K562 (cell line): Measurements from ENCODE around the gene CCDC92. TPM values are rescaled to one million over a fixed set of nuclear protein-coding genes. Genes with fewer than 3 reads are reported as not detected.

Source experiments
- ATAC-seq: fragments of 200-7000 bp; cut with Tn5 transposase; 3 replicates; pipeline ENCODE4 v1.9.1; 2020; ENCODE audit warnings: moderate library complexity
- BruUV-seq: library from RNA; stranded (reverse); fragments of 400-500 nt; replicated peaks from 2 replicates; lab custom pipeline; 2021; lab: Mats Ljungman, UMichigan
- CTCF ChIA-PET: fragments of 300-600 bp; formaldehyde crosslinking; extraction: SDS; loops from one replicate; lab custom pipeline; 2021; ENCODE audit warnings: low intra/inter-chr PET ratio; lab: Yijun Ruan, JAX
- POLR2A ChIA-PET: fragments of 300-600, 350-650 bp; sonication (Branson Sonifier 250); formaldehyde crosslinking; extraction: SDS; loops from one replicate; lab custom pipeline; 2021; ENCODE audit warnings: antibody characterized with exemption, inconsistent platforms; lab: Yijun Ruan, JAX
- DNase-seq, 4 experiments: peaks; one replicate each; pipeline versions ENCODE4 v3.0.0 to v3.0.0-alpha.2; 2011 to 2018; ENCODE audit warnings: low spot score in 3 of 4, mixed read lengths in 3 of 4; ENCODE audit errors: extremely low read depth in 1 of 4
- FAIRE-seq: peaks from 2 replicates; lab custom pipeline; 2011; peaks lifted over from hg19 to GRCh38; lab: Jason Lieb, UNC
- H2AFZ ChIP-seq: 2 replicates; pipeline ENCODE4 v1.6.0; 2011; ENCODE audit warnings: low read depth, low read length, control low read depth, inconsistent platforms
- H3K27ac ChIP-seq: fragments of 200-600 bp; 3 replicates; pipeline ENCODE4 v1.8.0; 2011; ENCODE audit warnings: low read depth, mild to moderate bottlenecking, control low read depth, inconsistent platforms, low read length, moderate library complexity, mixed read lengths; ENCODE audit errors: extremely low read depth
- H3K27me3 ChIP-seq, 2 experiments: fragments of 300-600 bp in 1 of 2; 2 replicates in 1 of 2; 3 replicates in 1 of 2; pipeline versions ENCODE4 v1.6.0 to v1.8.0; 2011; ENCODE audit warnings: inconsistent platforms in 2 of 2, low read length in 2 of 2, mild to moderate bottlenecking in 1 of 2, mixed read lengths in 1 of 2, moderate library complexity in 1 of 2; ENCODE audit not compliant: control insufficient read depth in 2 of 2, insufficient read depth in 2 of 2
- H3K36me3 ChIP-seq: fragments of 300-600 bp; 3 replicates; pipeline ENCODE4 v1.8.0; 2011; ENCODE audit warnings: mild to moderate bottlenecking, low read length, inconsistent platforms; ENCODE audit not compliant: control insufficient read depth, insufficient read depth
- H3K4me1 ChIP-seq, 2 experiments: fragments of 200-600 bp in 1 of 2; replicated peaks in 1 of 2; 2 replicates in 1 of 2; 3 replicates in 1 of 2; pipeline versions ENCODE4 v1.5.1 to v1.8.0; 2011; ENCODE audit warnings: inconsistent platforms in 2 of 2, low read length in 2 of 2, mild to moderate bottlenecking in 1 of 2, mixed read lengths in 1 of 2, moderate library complexity in 1 of 2; ENCODE audit not compliant: control insufficient read depth in 2 of 2, insufficient read depth in 2 of 2
- H3K4me2 ChIP-seq: 2 replicates; pipeline ENCODE4 v1.6.1; 2011; ENCODE audit warnings: low read length, control low read depth, inconsistent platforms, mixed read lengths; ENCODE audit not compliant: insufficient read depth
- H3K4me3 ChIP-seq: fragments of 200-600 bp; sonication (generic), shearing (Covaris generic); 2 replicates; pipeline ENCODE4 v1.5.1; 2016; ENCODE audit warnings: control low read depth, inconsistent platforms
- H3K79me2 ChIP-seq: fragments of 200-600 bp; 3 replicates; pipeline ENCODE4 v1.8.0; 2011; ENCODE audit warnings: low read length, inconsistent platforms; ENCODE audit not compliant: control insufficient read depth, insufficient read depth
- H3K9ac ChIP-seq, 2 experiments: 2 replicates each; pipeline versions ENCODE4 v1.6.0 to v1.6.1; 2011; ENCODE audit warnings: low read depth in 2 of 2, low read length in 2 of 2, control low read depth in 1 of 2, inconsistent platforms in 1 of 2, mild to moderate bottlenecking in 1 of 2, mixed read lengths in 1 of 2; ENCODE audit not compliant: insufficient read depth in 1 of 2
- H3K9me1 ChIP-seq: one replicate; pipeline ENCODE4 v1.6.0; 2011; ENCODE audit warnings: inconsistent platforms, mild to moderate bottlenecking, low read length, moderate library complexity; ENCODE audit not compliant: control insufficient read depth, insufficient read depth
- H3K9me3 ChIP-seq: replicated peaks from 2 replicates; pipeline ENCODE4 v1.5.1; 2011; ENCODE audit warnings: low read depth, low read length, inconsistent platforms; ENCODE audit not compliant: control insufficient read depth, insufficient read depth
- H4K20me1 ChIP-seq: replicated peaks from 2 replicates; pipeline ENCODE4 v1.6.1; 2011; ENCODE audit warnings: low read length, inconsistent platforms, mixed read lengths; ENCODE audit not compliant: control insufficient read depth, insufficient read depth
- ATF7 ChIP-seq: fragments of 450-650 bp; IDR thresholded peaks from 2 replicates; pipeline ENCODE4 v1.7.1; 2014; ENCODE audit warnings: mild to moderate bottlenecking, moderate library complexity
- FOXA3 ChIP-seq, 2 experiments: fragments of 450-650 bp in 1 of 2; sonication (generic) in 1 of 2; formaldehyde crosslinking; IDR thresholded peaks in 1 of 2; conservative IDR thresholded peaks in 1 of 2; 2 replicates each; pipeline versions ENCODE4 v1.4.0 to v1.8.0; 2020 to 2022; ENCODE audit warnings: mild to moderate bottlenecking in 2 of 2, missing genetic modification reagents in 1 of 2
- WGBS: fragments of 100-300 bp; shearing (Covaris generic); methylation state at CpG from one replicate; pipeline ENCODE4 v1.1.6; 2016; ENCODE audit warnings: low coverage, mixed read lengths; ENCODE audit not compliant: insufficient coverage; ENCODE audit errors: missing lambda C conversion rate; 5-methylcytosine and 5-hydroxymethylcytosine counted together
- in situ Hi-C: fragments of 300-500 bp; cut with MboI; formaldehyde crosslinking; loops from 4 replicates; pipeline ENCODE4 v1.15.0; 2018; ENCODE audit warnings: inconsistent platforms, mixed read lengths
- intact Hi-C: fragments of 100-400 bp; cut with micrococcal nuclease; formaldehyde crosslinking; loops from 2 replicates; pipeline ENCODE4 v1.14.2; 2022
- polyA plus RNA-seq, 8 experiments: library from polyadenylated mRNA; depleted of rRNA in 4 of 8; stranded (reverse) in 5 of 8; unstranded in 3 of 8; fragments of >200 nt; fragmentation: Nextera tagmentation in 2 of 8; fragmentation: Illumina TruSeq in 1 of 8; extraction: Ambion mirVana in 2 of 8; extraction: Trizol in 1 of 8; gene quantifications; 2 replicates each; pipeline versions ENCODE4 v1.2.1 to v1.2.3, GENCODE V29; 2011 to 2014; ENCODE audit warnings: inconsistent platforms in 1 of 8, missing spikeins in 1 of 8
- total RNA-seq, 7 experiments: library from RNA; depleted of rRNA in 6 of 7; stranded (reverse); fragments of >200 nt in 6 of 7; fragmentation: Illumina TruSeq in 2 of 7; extraction: Trizol in 2 of 7; gene quantifications; 2 replicates each; pipeline versions ENCODE4 v1.2.1 to v1.2.3, GENCODE V29; 2011 to 2021; ENCODE audit warnings: low replicate concordance in 1 of 7
- TF ChIP-seq, protein P1 (sequence below), 2 experiments: fragments of 450-650 bp in 1 of 2; sonication (generic) in 1 of 2; formaldehyde crosslinking in 1 of 2; IDR thresholded peaks in 1 of 2; conservative IDR thresholded peaks in 1 of 2; 2 replicates each; pipeline versions ENCODE4 v1.6.1 to v1.8.1; 2016 to 2023; ENCODE audit warnings: mild to moderate bottlenecking in 2 of 2, moderate library complexity in 2 of 2, inconsistent platforms in 1 of 2, missing genetic modification reagents in 1 of 2

The CCDC92 gene
- total and polyA plus RNA-seq, 9 of the 15 experiments (the other 6 are each of a cell fraction or from before 2014, with no cell fraction given), result 0.27 to 5.9 (median 2.1) TPM

DNA sequence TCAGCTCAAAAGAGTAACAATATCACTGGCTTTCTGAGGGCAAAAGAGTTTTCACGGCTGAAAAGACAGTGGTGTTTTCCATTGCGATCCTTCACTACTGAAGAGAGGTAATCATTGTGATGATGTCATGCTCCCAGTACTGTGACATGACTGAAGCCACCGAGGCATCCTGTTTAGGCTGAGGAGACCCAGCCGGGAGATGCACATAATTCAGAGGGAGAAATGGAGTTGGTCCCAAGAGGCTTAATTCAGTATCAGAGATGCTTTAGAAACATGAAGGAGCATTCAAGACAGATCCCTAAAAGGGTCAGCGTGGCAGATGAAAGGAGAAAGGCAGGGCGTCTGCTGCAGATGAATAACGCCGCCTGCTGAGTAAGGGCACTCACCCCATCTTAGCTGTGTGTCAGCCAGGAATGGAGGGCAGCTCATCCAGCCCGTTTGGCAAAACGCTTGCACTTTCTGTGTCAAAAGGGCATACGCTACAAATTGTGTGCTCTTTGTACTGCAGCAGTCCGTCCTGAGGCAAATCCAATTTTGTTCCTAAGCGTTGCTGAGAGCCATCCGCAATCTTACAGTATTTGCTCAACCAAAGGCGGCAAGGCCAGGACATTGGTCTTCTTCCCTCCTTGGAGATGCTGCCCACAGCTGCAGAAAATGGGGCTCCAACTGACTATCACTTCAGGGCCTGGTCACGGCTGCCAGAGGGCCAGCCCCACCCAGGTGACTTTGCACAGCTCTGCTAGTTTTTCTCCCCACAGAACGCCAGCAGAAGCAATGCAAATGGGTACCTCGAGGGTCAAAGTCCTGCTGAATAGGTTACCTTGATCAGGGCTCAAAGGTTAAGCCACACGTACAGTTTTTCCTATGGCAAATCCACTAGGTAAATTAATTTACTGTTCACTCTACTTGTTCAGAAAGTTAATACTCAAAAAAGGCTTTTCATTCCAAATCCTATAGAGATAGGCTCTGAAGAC, 23.5 kb downstream of the CCDC92 start:
- no peak overlapping the region for H3K27ac ChIP-seq
- BruUV-seq, result no TSS peak

More for the DNA sequence above, 23.5 kb downstream of the CCDC92 start:
- TF ChIP-seq FOXA3 (CRISPR knock-in tag; conservative IDR thresholded peaks at IDR 0.05 in 1 of 2, IDR thresholded peaks at IDR 0.05 in 1 of 2), result no peak
- peak; percentile 23; the same call in 1 of the 2 replicates for TF ChIP-seq ATF7
- TF ChIP-seq, protein P1, sequence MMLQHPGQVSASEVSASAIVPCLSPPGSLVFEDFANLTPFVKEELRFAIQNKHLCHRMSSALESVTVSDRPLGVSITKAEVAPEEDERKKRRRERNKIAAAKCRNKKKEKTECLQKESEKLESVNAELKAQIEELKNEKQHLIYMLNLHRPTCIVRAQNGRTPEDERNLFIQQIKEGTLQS (IDR thresholded peaks at IDR 0.05), result peak; percentile 72
- TF ChIP-seq, protein P1 (CRISPR knock-in tag; conservative IDR thresholded peaks at IDR 0.05), result no peak
- TF ChIP-seq, all 486 proteins: peak for 2
- Histone ChIP-seq H3K9me1 (no peaks in the 10 kb centered on the region), H3K79me2 (no peaks in the 10 kb centered on the region), H3K4me2 (0 out of 2 replicates have a peak overlapping the region, but pooled peaks have one; percentile 2), H2AFZ (peak overlapping the region; percentile 9; the same call in 1 of the 2 replicates), H3K36me3 (no peaks in the 10 kb centered on the region), H3K27me3 (peaks cover 13 to 21% of the 10 kb centered on the region in 2 experiments; a peak in 4 of 5 replicates), H3K4me1 (peaks cover 8 to 9% of the 10 kb centered on the region in 2 experiments; a peak in 4 of 5 replicates), H3K9me3 (no peaks in the 10 kb centered on the region), H4K20me1 (no peaks in the 10 kb centered on the region), H3K9ac (no peak overlapping the region), H3K4me3 (no peak overlapping the region)
- 44% methylated on average over 19 of the region's 19 CpGs for WGBS
- DNase-seq (no peak), FAIRE-seq (peak; percentile 19), ATAC-seq (no peak)
- in situ Hi-C loops, result no loop called here
- POLR2A ChIA-PET, result interaction anchor here (0.6 to 1.1 kb wide), 3 partner anchors 10 to 34 kb away, joined by 3 to 4 read pairs (median 3); no protein-coding TSS in a partner anchor
- CTCF ChIA-PET, result no interaction called here
- intact Hi-C loops, result no loop called here
